Liver (tissue), 4 donors: ENCODE results near the gene CD59. TPM values are rescaled to one million over a fixed set of nuclear protein-coding genes. Genes with fewer than 3 reads are reported as not detected.

Source experiments
- polyA plus RNA-seq, 2 donors: library from polyadenylated mRNA; stranded (reverse) in 1 of 2; unstranded in 1 of 2; fragments of 200-250 nt in 1 of 2; fragments of >200 nt in 1 of 2; fragmentation: Nextera tagmentation in 1 of 2; extraction: Ambion mirVana in 1 of 2; gene quantifications; one replicate each; pipeline versions ENCODE4 v1.2.1 to v1.2.3, GENCODE V29; 2013 to 2015
- total RNA-seq, 2 donors: library from RNA; depleted of rRNA; stranded (reverse); fragments of >200 nt; gene quantifications; one replicate each; pipeline ENCODE4 v1.2.3, GENCODE V29; 2014
- donor health status: healthy.
- donor health status: healthy.
- donor health status: healthy.

The CD59 gene
- total and polyA plus RNA-seq, 4 donors, result 74.2 to 181 (median 130) TPM

Other genes with a start within 250 kb of the CD59 start
- not detected for gene C11orf91, start 35.6 kb downstream of the CD59 start, total RNA-seq
- gene C11orf91, start 35.6 kb downstream of the CD59 start, polyA plus RNA-seq, result not detected
- 10 to 100 TPM; 20.7 to 36.4 TPM for gene FBXO3, start 38.1 kb upstream of the CD59 start, total RNA-seq
- gene FBXO3, start 38.1 kb upstream of the CD59 start, polyA plus RNA-seq, result 10 to 100 TPM; 12.2 to 17.0 TPM
- 10 to 100 TPM in 1 of 2 donors, 1 to 10 TPM in 1; 5.9 to 81.9 TPM for gene LMO2, start 155.7 kb upstream of the CD59 start, total RNA-seq
- 1 to 10 TPM; 1.5 to 6.1 TPM for gene LMO2, start 155.7 kb upstream of the CD59 start, polyA plus RNA-seq